Caco-2 (cell line): ENCODE measurements around the gene SNN. TPM values are rescaled to one million over a fixed set of nuclear protein-coding genes. Genes with fewer than 3 reads are reported as not detected.

ENCODE experiments used
- BruUV-seq: library from RNA; stranded (reverse); fragments of 400-500 nt; replicated peaks from 2 replicates; lab custom pipeline; 2021; lab: Mats Ljungman, UMichigan
- CTCF ChIA-PET: fragments of 300-600 bp; sonication (Branson Sonifier 250); formaldehyde crosslinking; loops from one replicate; lab custom pipeline; 2022; ENCODE audit warnings: antibody characterized with exemption; lab: Charles Lee
- POLR2A ChIA-PET: fragments of 300-600 bp; sonication (Branson Sonifier 250); formaldehyde crosslinking; loops from one replicate; lab custom pipeline; 2022; ENCODE audit warnings: antibody characterized with exemption; lab: Charles Lee
- DNase-seq, 2 experiments: peaks; one replicate each; pipeline versions ENCODE4 v3.0.0 to v3.0.0-alpha.2; 2020 to 2022
- H3K27me3 ChIP-seq: replicated peaks from 2 replicates; pipeline ENCODE4 v1.6.0; 2011; ENCODE audit warnings: low read length; ENCODE audit not compliant: control insufficient read depth, insufficient read depth
- H3K36me3 ChIP-seq: 2 replicates; pipeline ENCODE4 v1.5.1; 2011; ENCODE audit warnings: low read length; ENCODE audit not compliant: control insufficient read depth, insufficient read depth
- H3K4me1 ChIP-seq: fragments of 250-450 bp; sonication (Bioruptor Pico); 2 replicates; pipeline ENCODE4 v1.5.1; 2020; ENCODE audit warnings: mild to moderate bottlenecking
- H3K4me3 ChIP-seq: 2 replicates; pipeline ENCODE4 v1.5.1; 2011; ENCODE audit warnings: low read depth, mild to moderate bottlenecking, control low read depth, low read length
- H3K9me3 ChIP-seq: fragments of 250-450 bp; sonication (Bioruptor Pico); 2 replicates; pipeline ENCODE4 v1.5.1; 2020; ENCODE audit warnings: mild to moderate bottlenecking, moderate library complexity
- H3K27ac Mint-ChIP-seq: one replicate; pipeline ENCODE4 v1.8.0; 2022; ENCODE audit warnings: mixed read lengths; ENCODE audit not compliant: unreplicated experiment
- H3K27me3 Mint-ChIP-seq: one replicate; pipeline ENCODE4 v1.8.0; 2022; ENCODE audit warnings: mixed read lengths; ENCODE audit not compliant: insufficient read depth, unreplicated experiment
- H3K36me3 Mint-ChIP-seq: one replicate; pipeline ENCODE4 v1.8.0; 2022; ENCODE audit warnings: mild to moderate bottlenecking, mixed read lengths; ENCODE audit not compliant: insufficient read depth, unreplicated experiment
- H3K4me1 Mint-ChIP-seq: one replicate; pipeline ENCODE4 v1.8.0; 2022; ENCODE audit warnings: low read depth, mixed read lengths; ENCODE audit not compliant: unreplicated experiment
- H3K4me3 Mint-ChIP-seq: one replicate; pipeline ENCODE4 v1.8.0; 2022; ENCODE audit warnings: mild to moderate bottlenecking, moderate library complexity, mixed read lengths; ENCODE audit not compliant: unreplicated experiment
- H3K9me3 Mint-ChIP-seq: one replicate; pipeline ENCODE4 v1.8.0; 2022; ENCODE audit warnings: mixed read lengths; ENCODE audit not compliant: unreplicated experiment
- CTCF ChIP-seq, 2 experiments: fragments of 200-600 bp in 1 of 2; IDR thresholded peaks; 1 replicate in 1 of 2; 2 replicates in 1 of 2; pipeline versions ENCODE4 v1.5.1 to v1.8.0; 2011 to 2022; ENCODE audit warnings: antibody characterized with exemption in 1 of 2, control low read depth in 1 of 2, inconsistent platforms in 1 of 2, low read depth in 1 of 2, low read length in 1 of 2, mild to moderate bottlenecking in 1 of 2, moderate library complexity in 1 of 2; ENCODE audit not compliant: insufficient read depth in 1 of 2, severe bottlenecking in 1 of 2, unreplicated experiment in 1 of 2
- intact Hi-C: fragments of 100-400 bp; cut with micrococcal nuclease; formaldehyde crosslinking; loops from one replicate; pipeline ENCODE4 v1.10.0; 2022; ENCODE audit not compliant: unreplicated experiment
- total RNA-seq: library from RNA; stranded (reverse); gene quantifications from 2 replicates; pipeline ENCODE4 v1.2.3, GENCODE V29; 2022

SNN gene
- total RNA-seq, 1 experiment from 2014 or later = 12.8 TPM

- ChIA-PET CTCF (no interaction called here), POLR2A (no interaction called here)
- DNase-seq = no peak
- no peaks in the 10 kb centered on the region for H3K4me1 ChIP-seq
- TF ChIP-seq CTCF (IDR thresholded peaks at IDR 0.05; ENCODE audit: insufficient read depth in 1 of 2, low read depth in 1 of 2, low read length in 1 of 2, severe bottlenecking in 1 of 2, unreplicated experiment in 1 of 2) = no peak
- H3K9me3 ChIP-seq = no peaks in the 10 kb centered on the region
- BruUV-seq = no TSS peak
- H3K27me3 ChIP-seq = no peaks in the 10 kb centered on the region
- H3K36me3 ChIP-seq = no peaks in the 10 kb centered on the region
- no peaks in the 10 kb centered on the region for H3K36me3 Mint-ChIP-seq
- intact Hi-C loops = no loop called here
- no peaks in the 10 kb centered on the region for H3K4me1 Mint-ChIP-seq
- no peaks in the 10 kb centered on the region for H3K27me3 Mint-ChIP-seq
- no peak overlapping the region for H3K4me3 ChIP-seq
- H3K9me3 Mint-ChIP-seq = no peaks in the 10 kb centered on the region
- no peak overlapping the region for H3K4me3 Mint-ChIP-seq
- no peak overlapping the region for H3K27ac Mint-ChIP-seq
Observed at GRCh38 chr16:11657556-11657955, 10.7 kb upstream of the SNN start.

- TF ChIP-seq CTCF (IDR thresholded peaks at IDR 0.05; ENCODE audit: insufficient read depth in 1 of 2, low read depth in 1 of 2, low read length in 1 of 2, severe bottlenecking in 1 of 2, unreplicated experiment in 1 of 2) = no peak
- H3K4me3 Mint-ChIP-seq = no peak overlapping the region
- intact Hi-C loops = no loop called here
- Histone ChIP-seq H3K9me3 (no peaks in the 10 kb centered on the region), H3K4me3 (no peak overlapping the region), H3K4me1 (no peaks in the 10 kb centered on the region), H3K27me3 (no peaks in the 10 kb centered on the region), H3K36me3 (no peaks in the 10 kb centered on the region)
- H3K4me1 Mint-ChIP-seq = no peaks in the 10 kb centered on the region
- no TSS peak for BruUV-seq
- no peak for DNase-seq
- ChIA-PET CTCF (interaction anchor here (0.5 kb wide), 1 partner anchor 43 kb away, joined by 3 read pairs; no protein-coding TSS in a partner anchor), POLR2A (no interaction called here)
- no peaks in the 10 kb centered on the region for H3K27me3 Mint-ChIP-seq
- no peaks in the 10 kb centered on the region for H3K36me3 Mint-ChIP-seq
- no peaks in the 10 kb centered on the region for H3K9me3 Mint-ChIP-seq
- no peak overlapping the region for H3K27ac Mint-ChIP-seq
Observed at GRCh38 chr16:11658896-11659708, 9.2 kb upstream of the SNN start.

GRCh38 chr16:11660565-11660964 is 7.7 kb upstream of the SNN start:
- no TSS peak for BruUV-seq
- H3K4me3 ChIP-seq = no peak overlapping the region
- no peaks in the 10 kb centered on the region for H3K36me3 Mint-ChIP-seq
- no peaks in the 10 kb centered on the region for H3K4me1 Mint-ChIP-seq
- H3K27me3 Mint-ChIP-seq = no peaks in the 10 kb centered on the region
- no peak for DNase-seq
- H3K9me3 Mint-ChIP-seq = no peaks in the 10 kb centered on the region
- no peak overlapping the region for H3K4me3 Mint-ChIP-seq
- ChIA-PET CTCF (no interaction called here), POLR2A (no interaction called here)
- no peak for TF ChIP-seq CTCF (IDR thresholded peaks at IDR 0.05; ENCODE audit: insufficient read depth in 1 of 2, low read depth in 1 of 2, low read length in 1 of 2, severe bottlenecking in 1 of 2, unreplicated experiment in 1 of 2)
- H3K27me3 ChIP-seq = no peaks in the 10 kb centered on the region
- no peak overlapping the region for H3K27ac Mint-ChIP-seq
- no peaks in the 10 kb centered on the region for H3K36me3 ChIP-seq
- intact Hi-C loops = no loop called here
- H3K9me3 ChIP-seq = no peaks in the 10 kb centered on the region
- no peaks in the 10 kb centered on the region for H3K4me1 ChIP-seq
